Pancreas (tissue), 10 donors: Measurements from ENCODE around the gene GRID1. TPM values are rescaled to one million over a fixed set of nuclear protein-coding genes. Genes with fewer than 3 reads are reported as not detected.

Experiments used
- ATAC-seq, 4 donors: fragments of 200-7000 bp; cut with Tn5 transposase; one replicate each; pipeline versions ENCODE4 v1.8.0 to v1.9.1; 2020; ENCODE audit warnings: mild to moderate bottlenecking in 4 of 4, moderate library complexity in 4 of 4
- DNase-seq, 6 donors: peaks; one replicate each; pipeline ENCODE4 v3.0.0-alpha.2; 2020
- FAIRE-seq: peaks from 2 replicates; lab custom pipeline; 2012; peaks lifted over from hg19 to GRCh38; lab: Jason Lieb, UNC
- H3K27ac ChIP-seq, 4 donors: fragments of 200-600 bp; sonication (generic); 1 replicate in 3 of 4; 2 replicates in 1 of 4; pipeline versions ENCODE4 v1.5.0 to v1.8.0; 2020
- H3K27me3 ChIP-seq, 4 donors: fragments of 200-600 bp; one replicate each; pipeline ENCODE4 v1.8.0; 2021
- H3K36me3 ChIP-seq, 3 donors: fragments of 200-600 bp; sonication (generic) in 1 of 3; one replicate each; pipeline versions ENCODE4 v1.5.0 to v1.8.0; 2020 to 2021
- H3K4me1 ChIP-seq, 3 donors: fragments of 200-600 bp; one replicate each; pipeline ENCODE4 v1.8.0; 2021
- H3K4me3 ChIP-seq, 4 donors: fragments of 200-600 bp; sonication (generic) in 2 of 4; one replicate each; pipeline versions ENCODE4 v1.5.0 to v1.8.0; 2020 to 2021
- H3K9me3 ChIP-seq, 4 donors: fragments of 200-600 bp; one replicate each; pipeline ENCODE4 v1.8.0; 2021
- CTCF ChIP-seq, 4 donors: fragments of 200-600 bp; sonication (generic) in 3 of 4; IDR thresholded peaks; one replicate each; pipeline versions ENCODE4 v1.5.0 to v1.8.0; 2021; ENCODE audit warnings: antibody characterized with exemption in 4 of 4
- WGBS, 2 donors: extraction: QIAGEN DNeasy Blood & Tissue Kit; methylation state at CpG; one replicate each; pipeline ENCODE4 v1.1.7; 2013; 5-methylcytosine and 5-hydroxymethylcytosine counted together
- intact Hi-C, 3 donors: fragments of 100-400 bp; cut with DNase I; formaldehyde crosslinking; loops; one replicate each; pipeline versions ENCODE4 v1.11.1 to v1.14.2; 2022
- polyA plus RNA-seq, 2 donors: library from polyadenylated mRNA; stranded (reverse); fragments of 200-250 nt; gene quantifications; one replicate each; pipeline ENCODE4 v1.2.3, GENCODE V29; 2013
- total RNA-seq, 6 donors: library from RNA; stranded (reverse); fragmentation: NEBNext Ultra II Directional in 4 of 6; extraction: Animal tissue kit (Norgen Biotek cat#: 25700) in 4 of 6; gene quantifications; one replicate each; pipeline versions ENCODE4 v1.2.1 to v1.2.4, GENCODE V29; 2021 to 2023
- donor health status: healthy with polysubstance abuse.
- donor health status: DM: no; HTN: no; CAD: no; lungs with moderate emphysema.
- donor health status: DM: no; HTN: no; CAD: no.
- donor health status: control.
- donor health status: control.
- donor health status: Bipolar disorder and iron deficiency.
- donor health status: DM: yes; HTN: yes; CAD: no.
- donor health status: DM: no; HTN: no; CAD: no.
- donor health status: DM: no; HTN: no; CAD: no.
- donor health status: DM: yes; HTN: yes; CAD: no.

Gene GRID1
- total and polyA plus RNA-seq, 8 donors: 0.05 to 1.5 (median 0.91) TPM

GRCh38 chr10:86046845-86047460, 319.6 kb downstream of the GRID1 start:
- 70 to 80% methylated on average over 2 of the region's 2 CpGs for WGBS, 2 donors
- no peak for TF ChIP-seq CTCF (IDR thresholded peaks at IDR 0.05)

GRCh38 chr10:86045896-86046295, 320.7 kb downstream of the GRID1 start:
- FAIRE-seq (no peak), ATAC-seq (no peak)
- WGBS, 2 donors: 85% methylated on average over 5 of the region's 5 CpGs

More at GRCh38 chr10:86046845-86047460, 319.6 kb downstream of the GRID1 start:
- Histone ChIP-seq H3K27me3 (no peaks in the 10 kb centered on the region), H3K4me3 (no peak overlapping the region), H3K4me1 (no peaks in the 10 kb centered on the region), H3K9me3 (no peaks in the 10 kb centered on the region), H3K27ac (no peak overlapping the region), H3K36me3 (no peaks in the 10 kb centered on the region)
- no peak for ATAC-seq
- no peak for FAIRE-seq
- DNase-seq: no peak
- intact Hi-C loops: no loop called here

GRCh38 chr10:86044029-86044428, 322.6 kb downstream of the GRID1 start:
- no peak for ATAC-seq
- FAIRE-seq: no peak

More at GRCh38 chr10:86045896-86046295, 320.7 kb downstream of the GRID1 start:
- no peak overlapping the region for H3K4me3 ChIP-seq
- no peaks in the 10 kb centered on the region for H3K27me3 ChIP-seq
- no peaks in the 10 kb centered on the region for H3K36me3 ChIP-seq
- no peak for DNase-seq
- intact Hi-C loops: no loop called here
- TF ChIP-seq CTCF (IDR thresholded peaks at IDR 0.05): no peak
- no peaks in the 10 kb centered on the region for H3K9me3 ChIP-seq
- H3K4me1 ChIP-seq: no peaks in the 10 kb centered on the region
- no peak overlapping the region for H3K27ac ChIP-seq

GRCh38 chr10:86043236-86043635, 323.4 kb downstream of the GRID1 start:
- no peak for ATAC-seq
- no peak for TF ChIP-seq CTCF (IDR thresholded peaks at IDR 0.05)
- H3K9me3 ChIP-seq: no peaks in the 10 kb centered on the region
- no peaks in the 10 kb centered on the region for H3K27me3 ChIP-seq
- no peaks in the 10 kb centered on the region for H3K4me1 ChIP-seq
- H3K4me3 ChIP-seq: no peak overlapping the region
- WGBS, 2 donors: 55 to 58% methylated on average over 3 of the region's 3 CpGs
- no peak for DNase-seq
- H3K36me3 ChIP-seq: no peaks in the 10 kb centered on the region
- no peak overlapping the region for H3K27ac ChIP-seq
- no peak for FAIRE-seq
- intact Hi-C loops: no loop called here

More at GRCh38 chr10:86044029-86044428, 322.6 kb downstream of the GRID1 start:
- Histone ChIP-seq H3K4me1 (no peaks in the 10 kb centered on the region), H3K4me3 (no peak overlapping the region), H3K36me3 (no peaks in the 10 kb centered on the region), H3K9me3 (no peaks in the 10 kb centered on the region), H3K27ac (no peak overlapping the region), H3K27me3 (no peaks in the 10 kb centered on the region)
- intact Hi-C loops: no loop called here
- 49 to 58% methylated on average over 2 of the region's 2 CpGs for WGBS, 2 donors
- DNase-seq: no peak
- no peak for TF ChIP-seq CTCF (IDR thresholded peaks at IDR 0.05)

GRCh38 chr10:86042161-86042560, 324.4 kb downstream of the GRID1 start:
- no peak for TF ChIP-seq CTCF (IDR thresholded peaks at IDR 0.05)
- DNase-seq (no peak), FAIRE-seq (no peak), ATAC-seq (no peak)
- Histone ChIP-seq H3K9me3 (no peaks in the 10 kb centered on the region), H3K36me3 (no peaks in the 10 kb centered on the region), H3K4me3 (no peak overlapping the region), H3K27me3 (no peaks in the 10 kb centered on the region), H3K4me1 (no peaks in the 10 kb centered on the region), H3K27ac (no peak overlapping the region)
- intact Hi-C loops: no loop called here
- WGBS, 2 donors: 80 to 90% methylated on average over 2 of the region's 2 CpGs
